Activated B cell treated with CpG ODN at 0.5 μM for 24 hours (primary cell): ENCODE results near the gene PLPP1. TPM values are rescaled to one million over a fixed set of nuclear protein-coding genes. Genes with fewer than 3 reads are reported as not detected.
A peak's percentile ranks its signal among the peaks of the same experiment; 100 is the strongest.
"Not testable (repeated sequence)": the region's sequence is repeated elsewhere in the genome, so short reads cannot be mapped to it uniquely, and the experiment has no call there.

Source experiments
- ATAC-seq: fragments of 200-7000 bp; cut with Tn5 transposase; one replicate; pipeline ENCODE4 v1.10.0; 2021; ENCODE audit warnings: low read depth, mild to moderate bottlenecking, moderate library complexity
- CTCF ChIA-PET: fragments of 350-600 bp; sonication (Branson Sonifier 250); formaldehyde crosslinking; loops from one replicate; lab custom pipeline; 2021; ENCODE audit warnings: antibody characterized with exemption; lab: Charles Lee
- POLR2A ChIA-PET: fragments of 350-600 bp; sonication (Branson Sonifier 250); formaldehyde crosslinking; loops from one replicate; lab custom pipeline; 2021; ENCODE audit warnings: antibody characterized with exemption; lab: Charles Lee
- DNase-seq: peaks from one replicate; pipeline ENCODE4 v3.0.0; 2022
- H3K27ac Mint-ChIP-seq: one replicate; pipeline ENCODE4 v1.8.0; 2020; ENCODE audit warnings: mixed read lengths
- H3K27me3 Mint-ChIP-seq: one replicate; pipeline ENCODE4 v1.8.0; 2021; ENCODE audit warnings: mixed read lengths
- H3K36me3 Mint-ChIP-seq: one replicate; pipeline ENCODE4 v1.8.0; 2021; ENCODE audit warnings: low read depth, mixed read lengths
- H3K4me1 Mint-ChIP-seq: one replicate; pipeline ENCODE4 v1.8.0; 2021; ENCODE audit warnings: mixed read lengths
- H3K4me3 Mint-ChIP-seq: one replicate; pipeline ENCODE4 v1.8.0; 2020; ENCODE audit warnings: mild to moderate bottlenecking, mixed read lengths
- H3K9me3 Mint-ChIP-seq: one replicate; pipeline ENCODE4 v1.8.0; 2020; ENCODE audit warnings: mixed read lengths
- CTCF ChIP-seq: fragments of 200-600 bp; IDR thresholded peaks from one replicate; pipeline ENCODE4 v1.8.0; 2022; ENCODE audit warnings: antibody characterized with exemption, mild to moderate bottlenecking
- intact Hi-C: fragments of 100-400 bp; cut with micrococcal nuclease; formaldehyde crosslinking; loops from one replicate; pipeline ENCODE4 v1.15.1; 2024
- total RNA-seq: library from RNA; stranded (reverse); gene quantifications from 2 replicates; pipeline ENCODE4 v1.2.3, GENCODE V29; 2022

PLPP1 gene
- total RNA-seq, 1 donor from 2014 or later, result 12.0 TPM

- CTCF ChIA-PET, result no interaction called here
- no peak overlapping the region for H3K27ac Mint-ChIP-seq
- POLR2A ChIA-PET, result no interaction called here
- DNase-seq (no peak), ATAC-seq (no peak)
- no peaks in the 10 kb centered on the region for H3K9me3 Mint-ChIP-seq
- no peaks in the 10 kb centered on the region for H3K4me1 Mint-ChIP-seq
- no peaks in the 10 kb centered on the region for H3K27me3 Mint-ChIP-seq
- H3K36me3 Mint-ChIP-seq, result no peaks in the 10 kb centered on the region
- H3K4me3 Mint-ChIP-seq, result no peak overlapping the region
- intact Hi-C loops, result no loop called here
- no peak for TF ChIP-seq CTCF
Observed at GRCh38 chr5:55509097-55509496, 25.7 kb downstream of the PLPP1 start.

- H3K36me3 Mint-ChIP-seq, result no peaks in the 10 kb centered on the region
- no peaks in the 10 kb centered on the region for H3K27me3 Mint-ChIP-seq
- ATAC-seq, result no peak
- no peak for DNase-seq
- no peaks in the 10 kb centered on the region for H3K9me3 Mint-ChIP-seq
- TF ChIP-seq CTCF, result no peak
- no peak overlapping the region for H3K27ac Mint-ChIP-seq
- no peak overlapping the region for H3K4me3 Mint-ChIP-seq
- peaks cover 10% of the 10 kb centered on the region for H3K4me1 Mint-ChIP-seq
- POLR2A ChIA-PET, result no interaction called here
- CTCF ChIA-PET, result no interaction called here
- intact Hi-C loops, result no loop called here
Observed at GRCh38 chr5:55507574-55507973, 27.2 kb downstream of the PLPP1 start.

DNA sequence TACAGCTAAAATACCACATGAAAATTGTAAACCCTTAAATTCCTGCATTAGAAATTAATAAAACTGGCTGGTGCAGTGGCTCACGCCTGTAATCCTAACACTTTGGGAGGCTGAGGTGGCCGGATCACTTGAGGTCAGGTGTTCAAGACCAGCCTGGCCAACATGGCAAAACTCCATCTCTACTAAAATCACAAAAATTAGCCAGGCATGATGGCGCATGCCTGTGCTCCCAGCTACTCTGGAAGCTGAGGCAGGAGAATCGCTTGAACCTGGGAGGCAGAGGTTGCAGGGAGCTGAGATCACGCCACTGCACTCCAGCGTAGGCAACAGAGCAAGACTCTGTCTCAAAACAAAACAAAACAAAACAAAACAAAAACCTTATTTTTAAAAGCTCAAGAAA, 29.1 kb downstream of the PLPP1 start:
- ATAC-seq, intact Hi-C loops, H3K4me3 Mint-ChIP-seq, H3K27me3 Mint-ChIP-seq, H3K27ac Mint-ChIP-seq, CTCF ChIA-PET, H3K9me3 Mint-ChIP-seq, DNase-seq, H3K36me3 Mint-ChIP-seq: not testable (repeated sequence)
- POLR2A ChIA-PET, result interaction anchor here (0.6 kb wide), 2 partner anchors 15 to 358 kb away, joined by 4 to 5 read pairs; no protein-coding TSS in a partner anchor
- H3K4me1 Mint-ChIP-seq, result peaks cover 16% of the 10 kb centered on the region

DNA sequence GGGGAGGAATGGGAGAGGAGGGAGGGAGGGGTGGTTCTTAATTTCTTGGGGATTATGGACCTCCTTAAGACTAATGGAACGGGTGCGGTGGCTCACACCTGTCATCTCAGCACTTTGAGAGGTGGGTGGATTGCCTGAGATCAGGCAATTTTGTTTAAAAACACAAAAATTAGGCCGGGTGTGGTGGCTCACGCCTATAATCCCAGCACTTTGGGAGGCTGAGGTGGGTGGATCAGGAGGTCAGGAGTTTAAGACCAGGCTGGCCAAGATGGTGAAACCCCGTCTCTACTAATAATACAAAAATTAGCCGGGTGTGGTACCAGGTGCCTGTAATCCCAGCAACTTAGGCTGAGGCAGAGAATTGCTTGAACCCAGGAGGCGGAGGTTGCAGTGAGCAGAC, 30.8 kb downstream of the PLPP1 start:
- POLR2A ChIA-PET, H3K27me3 Mint-ChIP-seq, H3K27ac Mint-ChIP-seq, H3K36me3 Mint-ChIP-seq, DNase-seq, H3K4me3 Mint-ChIP-seq, H3K9me3 Mint-ChIP-seq, ATAC-seq, CTCF ChIA-PET, intact Hi-C loops: not testable (repeated sequence)
- peaks cover 18% of the 10 kb centered on the region for H3K4me1 Mint-ChIP-seq

DNA sequence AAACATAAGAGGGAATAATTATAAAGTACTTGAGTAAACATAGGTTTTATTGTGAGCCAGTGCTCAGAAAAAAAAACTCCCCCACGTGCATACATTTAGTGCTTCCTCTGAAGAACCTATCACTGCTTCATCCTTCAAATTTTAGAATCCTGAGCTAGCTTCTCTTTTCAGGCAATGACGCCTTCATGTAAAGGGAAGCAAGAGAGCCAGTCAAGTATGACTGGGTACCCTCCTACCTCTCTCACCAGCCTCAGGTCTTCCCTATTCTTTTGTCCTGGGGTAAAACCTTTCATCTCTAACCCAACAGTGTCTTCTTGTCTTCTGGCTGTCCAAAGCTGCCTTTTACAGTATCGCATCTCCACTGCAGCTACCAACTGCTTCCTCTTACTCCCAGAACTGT, 32.0 kb downstream of the PLPP1 start:
- Mint-ChIP-seq H3K36me3 (no peaks in the 10 kb centered on the region), H3K4me3 (no peak overlapping the region), H3K27me3 (no peaks in the 10 kb centered on the region), H3K4me1 (peaks cover 18% of the 10 kb centered on the region), H3K27ac (no peak overlapping the region), H3K9me3 (no peaks in the 10 kb centered on the region)
- intact Hi-C loops, result no loop called here
- DNase-seq (no peak), ATAC-seq (peak; percentile 78)
- ChIA-PET POLR2A (no interaction called here), CTCF (interaction anchor here (1.3 kb wide), 1 partner anchor 189 kb away, joined by 3 read pairs; no protein-coding TSS in a partner anchor)
- TF ChIP-seq CTCF, result no peak

GRCh38 chr5:55498457-55498856, 36.3 kb downstream of the PLPP1 start:
- Mint-ChIP-seq H3K36me3 (no peaks in the 10 kb centered on the region), H3K9me3 (no peaks in the 10 kb centered on the region), H3K27me3 (no peaks in the 10 kb centered on the region), H3K4me1 (peaks cover 17% of the 10 kb centered on the region), H3K4me3 (no peak overlapping the region), H3K27ac (no peak overlapping the region)
- intact Hi-C loops, result no loop called here
- ChIA-PET POLR2A (no interaction called here), CTCF (no interaction called here)
- no peak for ATAC-seq
- no peak for TF ChIP-seq CTCF
- DNase-seq, result no peak
